K562 (cell line): Measurements from ENCODE around the gene RASSF3. TPM values are rescaled to one million over a fixed set of nuclear protein-coding genes. Genes with fewer than 3 reads are reported as not detected.

Experiments
- BDP1 ChIP-seq: IDR thresholded peaks from 3 replicates; pipeline ENCODE4 v1.6.1; 2011; ENCODE audit not compliant: insufficient read length, insufficient read depth
- BRCA1 ChIP-seq, 2 experiments: fragments of 450-650 bp in 1 of 2; sonication (generic) in 1 of 2; formaldehyde crosslinking in 1 of 2; IDR thresholded peaks; 2 replicates each; pipeline versions ENCODE4 v1.5.0 to v1.6.1; 2017 to 2020; ENCODE audit warnings: mild to moderate bottlenecking in 1 of 2, missing genetic modification reagents in 1 of 2
- BRF1 ChIP-seq: IDR thresholded peaks from 3 replicates; pipeline ENCODE4 v1.6.1; 2011; ENCODE audit warnings: borderline replicate concordance, mild to moderate bottlenecking; ENCODE audit not compliant: insufficient read length; ENCODE audit errors: extremely low read depth
- ETS2 ChIP-seq: IDR thresholded peaks from 2 replicates; pipeline ENCODE4 v1.6.1; 2016; ENCODE audit warnings: borderline replicate concordance, missing genetic modification characterization, mild to moderate bottlenecking, moderate library complexity, missing compliant biosample characterization; ENCODE audit not compliant: poor library complexity, severe bottlenecking
- GTF2F1 ChIP-seq: IDR thresholded peaks from 2 replicates; pipeline ENCODE4 v1.6.1; 2011; ENCODE audit warnings: low read depth, low read length, improper control_type of control experiment
- HDAC2 ChIP-seq: fragments of 450-650 bp; IDR thresholded peaks from 2 replicates; pipeline ENCODE4 v1.6.1; 2016; ENCODE audit warnings: mild to moderate bottlenecking
- LARP7 ChIP-seq: fragments of 450-650 bp; IDR thresholded peaks from 2 replicates; pipeline ENCODE4 v1.6.1; 2016
- PML ChIP-seq: IDR thresholded peaks from 2 replicates; pipeline ENCODE4 v1.6.1; 2012; ENCODE audit warnings: low read length, inconsistent platforms
- POU5F1 ChIP-seq: fragments of 150-350 bp; IDR thresholded peaks from 2 replicates; pipeline ENCODE4 v1.6.1; 2014; ENCODE audit warnings: borderline replicate concordance, low read length, low read depth, mild to moderate bottlenecking; ENCODE audit not compliant: partially characterized antibody
- PREB ChIP-seq: sonication (generic); formaldehyde crosslinking; IDR thresholded peaks from 2 replicates; pipeline ENCODE4 v1.8.1; 2023; ENCODE audit warnings: mild to moderate bottlenecking, missing genetic modification reagents
- RREB1 ChIP-seq: fragments of 250-450 bp; sonication (Bioruptor Pico); IDR thresholded peaks from 2 replicates; pipeline ENCODE4 v1.4.0; 2020
- SIRT6 ChIP-seq: IDR thresholded peaks from one replicate; pipeline ENCODE4 v1.6.1; 2012; ENCODE audit warnings: low read depth, mild to moderate bottlenecking, control low read depth, inconsistent platforms, low read length, moderate library complexity
- THAP7 ChIP-seq: fragments of 250-450 bp; sonication (Bioruptor Pico); IDR thresholded peaks from 2 replicates; pipeline ENCODE4 v1.5.0; 2021
- TRIM24 ChIP-seq, 2 experiments: fragments of 450-650 bp; IDR thresholded peaks; 2 replicates each; pipeline ENCODE4 v1.6.1; 2016
- ZNF57 ChIP-seq: fragments of 450-650 bp; formaldehyde crosslinking; IDR thresholded peaks from 2 replicates; pipeline ENCODE4 v1.4.0; 2020; ENCODE audit warnings: mild to moderate bottlenecking, moderate library complexity
- ZNF764 ChIP-seq: fragments of 250-450 bp; sonication (Bioruptor Pico); IDR thresholded peaks from 2 replicates; pipeline ENCODE4 v1.4.0; 2020; ENCODE audit warnings: low read depth, mild to moderate bottlenecking, moderate library complexity
- ZZZ3 ChIP-seq: fragments of 450-650 bp; IDR thresholded peaks from 2 replicates; pipeline ENCODE4 v1.6.1; 2016; ENCODE audit warnings: antibody characterized with exemption, mild to moderate bottlenecking, moderate library complexity
- polyA plus RNA-seq, 8 experiments: library from polyadenylated mRNA; depleted of rRNA in 4 of 8; stranded (reverse) in 5 of 8; unstranded in 3 of 8; fragments of >200 nt; fragmentation: Nextera tagmentation in 2 of 8; fragmentation: Illumina TruSeq in 1 of 8; extraction: Ambion mirVana in 2 of 8; extraction: Trizol in 1 of 8; gene quantifications; 2 replicates each; pipeline versions ENCODE4 v1.2.1 to v1.2.3, GENCODE V29; 2011 to 2014; ENCODE audit warnings: inconsistent platforms in 1 of 8, missing spikeins in 1 of 8
- total RNA-seq, 7 experiments: library from RNA; depleted of rRNA in 6 of 7; stranded (reverse); fragments of >200 nt in 6 of 7; fragmentation: Illumina TruSeq in 2 of 7; extraction: Trizol in 2 of 7; gene quantifications; 2 replicates each; pipeline versions ENCODE4 v1.2.1 to v1.2.3, GENCODE V29; 2011 to 2021; ENCODE audit warnings: low replicate concordance in 1 of 7
- TF ChIP-seq, protein P1 (sequence below): fragments of 450-650 bp; formaldehyde crosslinking; IDR thresholded peaks from 2 replicates; pipeline ENCODE4 v1.4.0; 2020; ENCODE audit warnings: mild to moderate bottlenecking, moderate library complexity

The RASSF3 gene
- total and polyA plus RNA-seq, 9 of the 15 experiments (the other 6 are each of a cell fraction or from before 2014, with no cell fraction given) = 3.7 to 39.2 (median 20.2) TPM

GRCh38 chr12:64610079-64610659 is at the start of gene RASSF3 (continued):
- TF ChIP-seq POU5F1 = no peak
- no peak for TF ChIP-seq ZNF57 (CRISPR knock-in tag)
- TF ChIP-seq BDP1 = no peak
- no peak for TF ChIP-seq PML
- no peak for TF ChIP-seq RREB1
- TF ChIP-seq, protein P1, sequence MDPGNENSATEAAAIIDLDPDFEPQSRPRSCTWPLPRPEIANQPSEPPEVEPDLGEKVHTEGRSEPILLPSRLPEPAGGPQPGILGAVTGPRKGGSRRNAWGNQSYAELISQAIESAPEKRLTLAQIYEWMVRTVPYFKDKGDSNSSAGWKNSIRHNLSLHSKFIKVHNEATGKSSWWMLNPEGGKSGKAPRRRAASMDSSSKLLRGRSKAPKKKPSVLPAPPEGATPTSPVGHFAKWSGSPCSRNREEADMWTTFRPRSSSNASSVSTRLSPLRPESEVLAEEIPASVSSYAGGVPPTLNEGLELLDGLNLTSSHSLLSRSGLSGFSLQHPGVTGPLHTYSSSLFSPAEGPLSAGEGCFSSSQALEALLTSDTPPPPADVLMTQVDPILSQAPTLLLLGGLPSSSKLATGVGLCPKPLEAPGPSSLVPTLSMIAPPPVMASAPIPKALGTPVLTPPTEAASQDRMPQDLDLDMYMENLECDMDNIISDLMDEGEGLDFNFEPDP (CRISPR knock-in tag) = no peak
- no peak for TF ChIP-seq GTF2F1
- no peak for TF ChIP-seq TRIM24 (IDR thresholded peaks at IDR 0.05)
- no peak for TF ChIP-seq THAP7 (CRISPR knock-in tag)
- no peak for TF ChIP-seq BRCA1 (IDR thresholded peaks at IDR 0.05)
- no peak for TF ChIP-seq BRCA1 (CRISPR knock-in tag; IDR thresholded peaks at IDR 0.05)
- TF ChIP-seq BRF1 = no peak
- no peak for TF ChIP-seq HDAC2
- TF ChIP-seq LARP7 = no peak
- TF ChIP-seq ZZZ3 = no peak
- no peak for TF ChIP-seq ETS2 (tag)
- TF ChIP-seq SIRT6 = no peak
- no peak for TF ChIP-seq PREB (CRISPR knock-in tag)
- no peak for TF ChIP-seq ZNF764 (CRISPR knock-in tag)
